SU-DHL-6 (cell line): ENCODE data around the gene MED29.

Source experiments
- H2AFZ ChIP-seq: fragments of 200-600 bp; sonication (generic); 2 replicates; pipeline ENCODE4 v1.6.1; 2014; ENCODE audit warnings: low read depth, mild to moderate bottlenecking, moderate library complexity, mixed read lengths, antibody characterized with exemption, low read length; ENCODE audit not compliant: severe bottlenecking
- H3F3A ChIP-seq: fragments of 200-600 bp; shearing (Covaris generic); 2 replicates; pipeline ENCODE4 v1.6.0; 2016; ENCODE audit warnings: antibody characterized with exemption, mild to moderate bottlenecking; ENCODE audit not compliant: insufficient read depth
- H3K27ac ChIP-seq: fragments of 200-600 bp; sonication (generic); 2 replicates; pipeline ENCODE4 v1.5.1; 2016; ENCODE audit warnings: low read depth, mild to moderate bottlenecking, low read length, moderate library complexity, mixed read lengths
- H3K27me3 ChIP-seq: fragments of 200-600 bp; sonication (generic), shearing (Covaris generic); 2 replicates; pipeline ENCODE4 v1.6.0; 2014; ENCODE audit warnings: mild to moderate bottlenecking, low read length
- H3K36me3 ChIP-seq: fragments of 200-600 bp; sonication (generic); 2 replicates; pipeline ENCODE4 v1.6.1; 2014; ENCODE audit warnings: mild to moderate bottlenecking, low read length, mixed read lengths
- H3K4me2 ChIP-seq: fragments of 300-600, 200-600 bp; shearing (Covaris generic), sonication (generic); 2 replicates; pipeline ENCODE4 v1.6.0; 2014; ENCODE audit warnings: low read length, low read depth, mild to moderate bottlenecking; ENCODE audit not compliant: poor library complexity, severe bottlenecking
- H3K4me3 ChIP-seq: fragments of 200-600 bp; sonication (generic); 2 replicates; pipeline ENCODE4 v1.5.1; 2014; ENCODE audit warnings: antibody characterized with exemption, low read length, mild to moderate bottlenecking, mixed read lengths; ENCODE audit not compliant: insufficient read depth, poor library complexity, severe bottlenecking
- H3K79me2 ChIP-seq: fragments of 200-600 bp; sonication (generic); 2 replicates; pipeline ENCODE4 v1.6.1; 2014; ENCODE audit warnings: mild to moderate bottlenecking, low read length, moderate library complexity; ENCODE audit not compliant: insufficient read depth
- H3K9ac ChIP-seq: fragments of 200-600 bp; sonication (generic); 2 replicates; pipeline ENCODE4 v1.7.0; 2014; ENCODE audit warnings: mild to moderate bottlenecking, low read length
- H3K9me2 ChIP-seq: fragments of 200-600 bp; sonication (generic); replicated peaks from 2 replicates; pipeline ENCODE4 v1.6.1; 2014; ENCODE audit warnings: low read length; ENCODE audit not compliant: insufficient read depth
- H3K9me3 ChIP-seq: fragments of 200-600 bp; sonication (generic); 2 replicates; pipeline ENCODE4 v1.6.1; 2014; ENCODE audit warnings: low read length, mixed read lengths; ENCODE audit not compliant: insufficient read depth
- H4K20me1 ChIP-seq: fragments of 200-600 bp; sonication (generic); 2 replicates; pipeline ENCODE4 v1.6.1; 2014; ENCODE audit warnings: low read depth, mild to moderate bottlenecking, antibody characterized with exemption, low read length, moderate library complexity, mixed read lengths
- EZH2phosphoT487 ChIP-seq: fragments of 200-600 bp; sonication (generic), shearing (Covaris generic); conservative IDR thresholded peaks from 2 replicates; pipeline ENCODE4 v1.6.1; 2018; ENCODE audit warnings: mild to moderate bottlenecking, antibody characterized with exemption, low read length, moderate library complexity, mixed read lengths
- TF ChIP-seq, protein P1 (sequence below): fragments of 200-600 bp; sonication (generic); IDR thresholded peaks from one replicate; pipeline ENCODE4 v1.5.1; 2017; ENCODE audit warnings: antibody characterized with exemption, mild to moderate bottlenecking, low read length, moderate library complexity; ENCODE audit not compliant: insufficient read depth, poor library complexity, severe bottlenecking

MED29 gene

DNA sequence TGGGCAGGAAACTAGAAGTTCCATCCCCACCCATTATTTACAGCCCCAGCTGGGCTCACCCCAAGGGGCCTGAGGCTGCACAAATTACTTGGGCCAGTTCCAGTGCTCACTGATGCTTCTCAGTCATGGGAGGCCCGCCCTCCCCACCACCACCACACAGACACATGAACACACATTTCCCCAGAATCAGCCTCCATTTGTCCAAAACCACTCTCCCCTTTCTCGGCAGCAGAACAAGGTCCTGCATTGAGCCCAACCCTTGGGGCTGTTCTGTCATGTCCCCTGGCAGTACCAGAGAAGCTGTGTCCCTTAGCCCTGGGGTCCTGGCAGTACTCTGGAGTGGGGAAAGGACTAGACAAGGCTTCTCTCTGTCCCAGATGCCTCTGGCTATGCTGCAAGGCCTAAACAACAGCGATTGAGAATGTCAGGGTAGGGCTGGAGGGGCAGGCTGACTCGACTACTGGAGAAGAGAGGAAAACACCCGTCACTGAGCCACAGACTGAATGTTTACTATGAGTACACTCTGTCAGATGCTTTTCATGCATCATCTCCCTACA is 27.2 kb upstream of the MED29 start:
- Histone ChIP-seq H3K79me2 (no peaks in the 10 kb centered on the region), H4K20me1 (no peaks in the 10 kb centered on the region), H3K9me3 (no peaks in the 10 kb centered on the region), H3K27me3 (no peaks in the 10 kb centered on the region), H3K27ac (no peak overlapping the region), H3K9ac (no peak overlapping the region), H3K4me2 (no peak overlapping the region), H3K4me3 (no peak overlapping the region), H3F3A (no peaks in the 10 kb centered on the region), H2AFZ (no peak overlapping the region), H3K36me3 (peaks cover 4% of the 10 kb centered on the region; the same call in 1 of the 2 replicates), H3K9me2 (no peaks in the 10 kb centered on the region)
- no peak for TF ChIP-seq EZH2phosphoT487
- TF ChIP-seq, protein P1, sequence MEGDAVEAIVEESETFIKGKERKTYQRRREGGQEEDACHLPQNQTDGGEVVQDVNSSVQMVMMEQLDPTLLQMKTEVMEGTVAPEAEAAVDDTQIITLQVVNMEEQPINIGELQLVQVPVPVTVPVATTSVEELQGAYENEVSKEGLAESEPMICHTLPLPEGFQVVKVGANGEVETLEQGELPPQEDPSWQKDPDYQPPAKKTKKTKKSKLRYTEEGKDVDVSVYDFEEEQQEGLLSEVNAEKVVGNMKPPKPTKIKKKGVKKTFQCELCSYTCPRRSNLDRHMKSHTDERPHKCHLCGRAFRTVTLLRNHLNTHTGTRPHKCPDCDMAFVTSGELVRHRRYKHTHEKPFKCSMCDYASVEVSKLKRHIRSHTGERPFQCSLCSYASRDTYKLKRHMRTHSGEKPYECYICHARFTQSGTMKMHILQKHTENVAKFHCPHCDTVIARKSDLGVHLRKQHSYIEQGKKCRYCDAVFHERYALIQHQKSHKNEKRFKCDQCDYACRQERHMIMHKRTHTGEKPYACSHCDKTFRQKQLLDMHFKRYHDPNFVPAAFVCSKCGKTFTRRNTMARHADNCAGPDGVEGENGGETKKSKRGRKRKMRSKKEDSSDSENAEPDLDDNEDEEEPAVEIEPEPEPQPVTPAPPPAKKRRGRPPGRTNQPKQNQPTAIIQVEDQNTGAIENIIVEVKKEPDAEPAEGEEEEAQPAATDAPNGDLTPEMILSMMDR, result no peak

DNA sequence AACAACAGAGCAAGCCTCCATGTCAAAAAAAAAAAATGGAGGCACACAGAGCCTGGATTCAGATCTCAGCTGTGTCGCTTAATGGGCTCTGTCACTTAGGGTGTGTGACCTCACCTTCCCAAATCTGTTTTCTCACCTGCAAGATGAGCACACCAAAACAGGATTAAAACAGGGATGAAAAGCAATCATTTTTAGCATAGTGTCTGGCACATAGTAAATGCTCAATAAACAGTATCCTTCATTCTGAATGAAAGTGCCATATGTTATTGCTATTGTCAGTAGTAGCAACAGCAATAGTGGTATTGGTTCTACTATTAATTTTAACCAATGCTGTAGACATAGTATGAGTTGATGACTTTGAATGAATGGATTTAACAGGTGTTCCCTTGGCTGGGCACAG is 25.6 kb upstream of the MED29 start:
- Histone ChIP-seq H3K4me2 (no peak overlapping the region), H4K20me1 (no peaks in the 10 kb centered on the region), H3K27ac (no peak overlapping the region), H3K79me2 (no peaks in the 10 kb centered on the region), H3K9me3 (no peaks in the 10 kb centered on the region), H3K9ac (no peak overlapping the region), H3K4me3 (no peak overlapping the region), H3K9me2 (no peaks in the 10 kb centered on the region), H3K27me3 (no peaks in the 10 kb centered on the region), H3K36me3 (no peaks in the 10 kb centered on the region), H3F3A (no peaks in the 10 kb centered on the region), H2AFZ (no peak overlapping the region)
- no peak for TF ChIP-seq EZH2phosphoT487
- TF ChIP-seq, protein P1, result no peak

DNA sequence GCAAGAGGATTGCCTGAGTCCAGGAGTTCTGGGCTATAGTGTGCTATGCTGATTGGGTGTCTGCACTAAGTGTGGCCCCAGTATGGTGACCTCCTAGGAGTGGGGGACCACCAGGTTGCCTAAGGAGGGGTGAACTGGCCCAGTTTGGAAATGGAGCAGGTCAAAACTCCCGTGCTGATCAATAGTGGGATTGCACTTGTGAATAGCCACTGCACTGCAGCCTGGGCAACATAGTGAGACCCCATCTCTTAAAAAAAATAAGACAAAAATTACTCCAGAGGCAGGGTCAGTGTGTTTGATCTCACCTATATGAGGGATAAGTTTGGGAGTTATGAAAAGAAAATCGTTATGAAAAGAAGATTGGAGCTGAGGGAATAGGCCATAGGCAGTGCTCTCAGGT is 22.0 kb upstream of the MED29 start:
- H3K9ac ChIP-seq, result no peak overlapping the region
- no peaks in the 10 kb centered on the region for H3K79me2 ChIP-seq
- no peak overlapping the region for H3K4me2 ChIP-seq
- no peaks in the 10 kb centered on the region for H3K36me3 ChIP-seq
- no peaks in the 10 kb centered on the region for H3K9me2 ChIP-seq
- no peak overlapping the region for H3K4me3 ChIP-seq
- no peak overlapping the region for H2AFZ ChIP-seq
- TF ChIP-seq, protein P1, result no peak
- no peak for TF ChIP-seq EZH2phosphoT487
- no peaks in the 10 kb centered on the region for H3F3A ChIP-seq
- no peaks in the 10 kb centered on the region for H3K9me3 ChIP-seq
- no peaks in the 10 kb centered on the region for H3K27me3 ChIP-seq
- no peak overlapping the region for H3K27ac ChIP-seq
- H4K20me1 ChIP-seq, result no peaks in the 10 kb centered on the region
